CD4-positive, alpha-beta memory T cell (primary cell): ENCODE data around the gene GABPA. TPM values are rescaled to one million over a fixed set of nuclear protein-coding genes. Genes with fewer than 3 reads are reported as not detected.

Source experiments
- CTCF ChIA-PET: fragments of 350-600 bp; sonication (Branson Sonifier 250); formaldehyde crosslinking; loops from one replicate; lab custom pipeline; 2021; ENCODE audit warnings: inconsistent platforms; ENCODE audit not compliant: partially characterized antibody; lab: Charles Lee
- POLR2A ChIA-PET: fragments of 350-600 bp; sonication (Branson Sonifier 250); formaldehyde crosslinking; loops from one replicate; lab custom pipeline; 2021; ENCODE audit not compliant: partially characterized antibody; lab: Charles Lee
- DNase-seq, 5 donors: peaks; one replicate each; pipeline versions ENCODE4 v3.0.0 to v3.0.0-alpha.2; 2020 to 2022; ENCODE audit warnings: mixed read lengths in 1 of 5
- H3K27ac ChIP-seq: one replicate; pipeline ENCODE4 v1.7.0; 2013; ENCODE audit warnings: low read depth, low read length
- H3K27me3 ChIP-seq: 2 replicates; pipeline ENCODE4 v1.7.0; 2013; ENCODE audit warnings: mild to moderate bottlenecking, low read length, moderate library complexity; ENCODE audit not compliant: insufficient read depth
- H3K36me3 ChIP-seq: 2 replicates; pipeline ENCODE4 v1.7.0; 2013; ENCODE audit warnings: mild to moderate bottlenecking, low read length, moderate library complexity; ENCODE audit not compliant: insufficient read depth
- H3K4me1 ChIP-seq: 2 replicates; pipeline ENCODE4 v1.7.0; 2013; ENCODE audit warnings: mild to moderate bottlenecking, low read length, moderate library complexity; ENCODE audit not compliant: insufficient read depth
- H3K4me3 ChIP-seq, 2 donors: one replicate each; pipeline ENCODE4 v1.7.0; 2013; ENCODE audit warnings: low read length in 2 of 2, mild to moderate bottlenecking in 1 of 2
- H3K9me3 ChIP-seq, 2 donors: one replicate each; pipeline ENCODE4 v1.7.0; 2013; ENCODE audit warnings: low read length in 2 of 2, control low read depth in 1 of 2; ENCODE audit not compliant: control insufficient read depth in 1 of 2
- H3K27ac Mint-ChIP-seq, 7 donors: one replicate each; pipeline ENCODE4 v1.8.0; 2020 to 2021; ENCODE audit warnings: mixed read lengths in 7 of 7, mild to moderate bottlenecking in 6 of 7, inconsistent platforms in 3 of 7, moderate library complexity in 3 of 7
- H3K27me3 Mint-ChIP-seq, 2 donors: one replicate each; pipeline ENCODE4 v1.8.0; 2020 to 2021; ENCODE audit warnings: mixed read lengths in 2 of 2
- H3K36me3 Mint-ChIP-seq, 2 donors: one replicate each; pipeline ENCODE4 v1.8.0; 2020 to 2021; ENCODE audit warnings: mixed read lengths in 2 of 2, inconsistent platforms in 1 of 2, mild to moderate bottlenecking in 1 of 2
- H3K4me1 Mint-ChIP-seq, 4 donors: one replicate each; pipeline ENCODE4 v1.8.0; 2020 to 2021; ENCODE audit warnings: mixed read lengths in 4 of 4, mild to moderate bottlenecking in 1 of 4
- H3K4me3 Mint-ChIP-seq, 8 donors: one replicate each; pipeline ENCODE4 v1.8.0; 2020 to 2021; ENCODE audit warnings: mixed read lengths in 8 of 8, mild to moderate bottlenecking in 7 of 8, moderate library complexity in 6 of 8, inconsistent platforms in 3 of 8
- H3K9me3 Mint-ChIP-seq, 8 donors: one replicate each; pipeline ENCODE4 v1.8.0; 2020 to 2021; ENCODE audit warnings: mixed read lengths in 8 of 8, mild to moderate bottlenecking in 5 of 8, inconsistent platforms in 3 of 8, moderate library complexity in 1 of 8
- intact Hi-C: fragments of 100-400 bp; cut with micrococcal nuclease; formaldehyde crosslinking; loops from one replicate; pipeline ENCODE4 v1.15.1; 2023
- polyA plus RNA-seq, 2 donors: library from polyadenylated mRNA; unstranded; fragments of 300-500 nt; fragmentation: Illumina TruSeq; gene quantifications; one replicate each; pipeline ENCODE4 v1.2.3, GENCODE V29; 2021
- total RNA-seq, 2 experiments: library from RNA; stranded (reverse); gene quantifications; one replicate each; pipeline ENCODE4 v1.2.3, GENCODE V29; 2021

Gene GABPA
- total and polyA plus RNA-seq, 4 experiments from 2014 or later = 18.8 to 29.4 (median 24.2) TPM

DNA sequence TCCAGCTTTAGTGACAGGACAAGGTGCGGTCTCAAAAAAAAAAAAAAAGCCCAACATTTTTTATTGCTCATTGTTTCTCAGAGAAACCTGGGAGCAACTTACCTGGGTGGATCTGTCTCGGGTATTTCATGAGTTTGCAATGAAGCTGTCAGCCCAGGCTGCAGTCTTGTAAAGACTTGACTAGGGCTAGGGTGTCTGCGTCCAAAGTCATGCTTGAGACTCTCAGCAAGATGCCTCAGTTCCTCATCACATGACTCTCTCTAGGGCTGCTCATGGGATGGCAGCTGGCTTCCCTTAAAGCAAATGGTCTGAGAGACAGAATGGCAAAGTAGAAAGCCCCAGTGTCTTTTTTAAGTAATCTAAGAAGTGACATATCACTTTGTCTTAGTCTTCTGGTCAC, 8.1 kb downstream of the GABPA start:
- intact Hi-C loops = no loop called here

DNA sequence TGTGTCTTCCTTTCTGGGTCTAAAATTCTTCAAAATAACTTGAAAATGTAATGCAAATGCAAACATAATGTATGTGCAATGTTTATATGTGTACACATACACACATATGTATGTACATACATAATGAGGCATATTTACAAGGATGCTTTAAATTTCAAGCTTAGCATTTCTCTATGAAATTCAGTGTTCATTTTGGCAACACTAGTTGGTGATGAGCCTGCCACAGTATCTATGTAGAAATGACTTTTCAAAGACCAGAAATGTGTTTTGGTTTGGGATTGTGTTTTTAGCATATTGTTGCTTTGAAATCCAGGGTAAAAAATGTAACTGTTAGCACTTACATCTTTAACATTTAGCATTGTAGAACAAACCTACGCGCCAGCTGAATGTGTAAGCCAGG, 10.1 kb downstream of the GABPA start:
- CTCF ChIA-PET = interaction anchor here (1.5 kb wide), 1 partner anchor 10 kb away, joined by 4 read pairs; the partner anchor contains the start of genes ATP5PF and GABPA
- POLR2A ChIA-PET = interaction anchor here (1.4 kb wide), 1 partner anchor 10 kb away, joined by 4 read pairs; the partner anchor contains the start of genes ATP5PF and GABPA
- H3K4me1 ChIP-seq = peaks cover 4% of the 10 kb centered on the region
- intact Hi-C loops = no loop called here
- Mint-ChIP-seq H3K36me3 (peaks cover 20 to 43% of the 10 kb centered on the region in 2 donors), H3K27me3 (no peaks in the 10 kb centered on the region), H3K9me3 (no peaks in the 10 kb centered on the region), H3K27ac (no peak overlapping the region), H3K4me1 (peaks cover 7 to 18% (median 10%) of the 10 kb centered on the region in 4 donors), H3K4me3 (no peak overlapping the region)
- H3K27ac ChIP-seq = no peak overlapping the region
- peaks cover 16% of the 10 kb centered on the region for H3K36me3 ChIP-seq
- no peaks in the 10 kb centered on the region for H3K9me3 ChIP-seq
- no peaks in the 10 kb centered on the region for H3K27me3 ChIP-seq
- no peak for DNase-seq
- H3K4me3 ChIP-seq = no peak overlapping the region

More for the DNA sequence above, 8.1 kb downstream of the GABPA start:
- POLR2A ChIA-PET = interaction anchor here (1.5 kb wide), 1 partner anchor 167 kb away, joined by 3 read pairs; no protein-coding TSS in a partner anchor
- no peaks in the 10 kb centered on the region for H3K27me3 Mint-ChIP-seq
- H3K36me3 Mint-ChIP-seq = peaks cover 15 to 43% of the 10 kb centered on the region in 2 donors
- no peaks in the 10 kb centered on the region for H3K27me3 ChIP-seq
- peaks cover 21 to 38% (median 24%) of the 10 kb centered on the region in 4 donors for H3K4me1 Mint-ChIP-seq
- H3K4me3 Mint-ChIP-seq = no peak overlapping the region
- DNase-seq = no peak
- CTCF ChIA-PET = no interaction called here
- no peak overlapping the region for H3K27ac Mint-ChIP-seq
- no peaks in the 10 kb centered on the region for H3K9me3 Mint-ChIP-seq
- no peak overlapping the region for H3K27ac ChIP-seq
- peaks cover 12% of the 10 kb centered on the region for H3K4me1 ChIP-seq
- no peaks in the 10 kb centered on the region for H3K9me3 ChIP-seq
- H3K4me3 ChIP-seq = no peak overlapping the region
- peaks cover 13% of the 10 kb centered on the region for H3K36me3 ChIP-seq

DNA sequence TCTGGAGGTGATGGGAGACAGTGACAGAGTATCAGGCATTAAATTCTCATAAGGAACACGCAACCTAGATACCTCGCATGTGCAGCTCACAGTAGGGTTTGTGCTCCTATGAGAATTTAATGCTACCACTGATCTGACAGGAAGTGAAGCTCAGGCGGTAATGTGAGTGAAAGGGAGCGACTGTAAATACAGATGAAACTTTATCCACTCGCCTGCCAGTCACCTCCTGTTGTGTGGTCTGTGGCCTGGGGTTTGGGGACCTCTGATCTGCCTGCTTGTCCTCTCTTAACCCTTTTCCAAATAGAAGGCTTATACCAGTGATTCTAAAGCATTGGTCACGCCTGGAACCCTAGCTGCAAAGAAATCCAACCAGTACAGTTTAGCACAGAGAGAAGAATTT, 15.3 kb downstream of the GABPA start:
- POLR2A ChIA-PET = interaction anchor here (0.9 kb wide), 1 partner anchor 14 kb away, joined by 3 read pairs; no protein-coding TSS in a partner anchor
- peaks cover 36 to 55% of the 10 kb centered on the region in 2 donors for H3K36me3 Mint-ChIP-seq
- H3K36me3 ChIP-seq = peaks cover 32% of the 10 kb centered on the region

GRCh38 chr21:25752416-25752815, 17.6 kb downstream of the GABPA start:
- intact Hi-C loops = no loop called here
- Mint-ChIP-seq H3K9me3 (no peaks in the 10 kb centered on the region), H3K27ac (peak overlapping the region in 1 of 7 donors; percentile 9), H3K27me3 (no peaks in the 10 kb centered on the region), H3K4me1 (peaks cover 3 to 19% (median 16%) of the 10 kb centered on the region in 4 donors), H3K36me3 (peaks cover 39 to 64% of the 10 kb centered on the region in 2 donors), H3K4me3 (no peak overlapping the region)
- Histone ChIP-seq H3K27ac (no peak overlapping the region), H3K9me3 (no peaks in the 10 kb centered on the region), H3K4me3 (no peak overlapping the region), H3K4me1 (peaks cover 11% of the 10 kb centered on the region), H3K27me3 (no peaks in the 10 kb centered on the region), H3K36me3 (peaks cover 29% of the 10 kb centered on the region)
- ChIA-PET CTCF (interaction anchor here (1.0 to 1.1 kb wide), 2 partner anchors 12 to 144 kb away, joined by 3 read pairs; no protein-coding TSS in a partner anchor), POLR2A (no interaction called here)
- DNase-seq = no peak

More for the DNA sequence above, 15.3 kb downstream of the GABPA start:
- Mint-ChIP-seq H3K4me3 (peak overlapping the region in 1 of 8 donors; percentile 6), H3K27ac (peak overlapping the region in 3 of 7 donors; percentile 8 to 82 (median 76)), H3K9me3 (no peaks in the 10 kb centered on the region), H3K4me1 (peaks cover 2 to 4% (median 3%) of the 10 kb centered on the region in 4 donors), H3K27me3 (no peaks in the 10 kb centered on the region)
- intact Hi-C loops = no loop called here
- Histone ChIP-seq H3K27me3 (no peaks in the 10 kb centered on the region), H3K4me3 (no peak overlapping the region), H3K4me1 (no peaks in the 10 kb centered on the region), H3K9me3 (no peaks in the 10 kb centered on the region), H3K27ac (no peak overlapping the region)
- DNase-seq = no peak
- CTCF ChIA-PET = no interaction called here

DNA sequence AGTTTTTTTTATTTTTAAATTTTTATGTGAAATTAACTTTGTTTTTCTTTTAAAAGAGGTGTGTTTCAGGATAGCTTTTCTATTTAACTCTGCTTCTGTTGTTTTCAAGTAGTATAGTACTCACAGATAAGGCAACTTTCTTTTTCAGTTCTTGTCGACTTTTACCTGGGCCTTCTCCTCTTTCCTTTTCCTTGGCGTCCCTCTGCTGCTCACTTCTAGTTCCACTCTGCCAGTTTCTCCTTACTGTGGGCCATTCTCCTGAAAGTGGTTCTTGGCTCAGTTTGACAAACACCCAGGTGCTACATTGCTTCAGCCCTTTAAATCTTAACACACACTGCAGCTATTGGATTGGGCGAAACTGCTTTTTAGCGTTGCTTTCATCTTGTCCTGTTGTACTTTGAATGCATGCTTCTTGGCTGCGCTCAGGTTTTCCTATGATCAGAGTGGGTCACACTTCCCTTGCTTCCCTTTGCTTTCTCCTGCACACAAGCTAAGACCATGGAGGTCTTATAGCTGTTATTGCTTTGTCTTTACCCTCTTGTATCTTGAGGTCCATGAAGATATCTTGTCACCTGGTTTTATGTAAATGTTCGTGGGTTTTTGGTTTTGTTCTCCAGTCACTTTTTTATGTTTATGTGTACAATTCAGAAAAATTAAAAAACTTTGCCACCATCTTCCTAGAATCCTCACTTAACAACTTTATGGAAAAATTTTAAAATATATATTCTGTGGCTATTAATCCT, 21.6 kb downstream of the GABPA start:
- intact Hi-C loops = no loop called here
- H3K36me3 Mint-ChIP-seq = peaks cover 57 to 77% of the 10 kb centered on the region in 2 donors
- ChIA-PET POLR2A (no interaction called here), CTCF (no interaction called here)
- Histone ChIP-seq H3K4me3 (no peak overlapping the region), H3K27ac (no peak overlapping the region), H3K27me3 (no peaks in the 10 kb centered on the region), H3K4me1 (peaks cover 11% of the 10 kb centered on the region), H3K9me3 (no peaks in the 10 kb centered on the region), H3K36me3 (peaks cover 47% of the 10 kb centered on the region)
- no peaks in the 10 kb centered on the region for H3K9me3 Mint-ChIP-seq
- no peak for DNase-seq
- peak overlapping the region in 7 of 8 donors; percentile 9 to 74 (median 57) for H3K4me3 Mint-ChIP-seq
- peak overlapping the region in 3 of 7 donors; percentile 58 to 91 (median 76) for H3K27ac Mint-ChIP-seq
- no peaks in the 10 kb centered on the region for H3K27me3 Mint-ChIP-seq
- H3K4me1 Mint-ChIP-seq = peaks cover 0 to 15% (median 14%) of the 10 kb centered on the region in 4 donors

DNA sequence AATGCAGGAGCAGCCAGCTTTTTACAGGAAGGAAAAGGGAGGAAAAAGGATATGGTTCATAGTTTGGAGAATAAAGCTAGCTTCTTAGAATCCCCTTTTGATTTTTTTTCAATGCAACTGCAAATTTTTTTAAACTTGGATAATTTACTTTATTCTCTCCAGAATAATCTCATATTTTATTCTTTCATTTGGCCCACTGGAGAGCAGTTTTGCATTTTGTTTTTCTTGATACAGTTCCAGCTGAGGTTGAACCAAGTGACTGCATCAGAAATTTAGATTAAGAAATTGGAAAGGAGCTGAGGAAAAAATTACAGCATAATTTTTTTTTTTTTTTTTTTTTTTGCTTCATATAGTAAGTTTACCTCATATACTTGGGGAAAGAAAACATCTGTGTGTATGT, 22.8 kb downstream of the GABPA start:
- Histone ChIP-seq H3K27ac (no peak overlapping the region), H3K4me1 (peaks cover 11% of the 10 kb centered on the region), H3K9me3 (no peaks in the 10 kb centered on the region), H3K4me3 (no peak overlapping the region), H3K27me3 (no peaks in the 10 kb centered on the region), H3K36me3 (peaks cover 41% of the 10 kb centered on the region)
- ChIA-PET CTCF (no interaction called here), POLR2A (interaction anchor here (0.9 kb wide), 1 partner anchor 23 kb away, joined by 3 read pairs; the partner anchor contains the start of genes ATP5PF and GABPA)
- peaks cover 58 to 77% of the 10 kb centered on the region in 2 donors for H3K36me3 Mint-ChIP-seq
- peak overlapping the region in 1 of 7 donors; percentile 74 for H3K27ac Mint-ChIP-seq
- intact Hi-C loops = no loop called here
- no peak overlapping the region for H3K4me3 Mint-ChIP-seq
- H3K4me1 Mint-ChIP-seq = peaks cover 0 to 15% (median 14%) of the 10 kb centered on the region in 4 donors
- no peaks in the 10 kb centered on the region for H3K27me3 Mint-ChIP-seq
- no peak for DNase-seq
- no peaks in the 10 kb centered on the region for H3K9me3 Mint-ChIP-seq

- POLR2A ChIA-PET = interaction anchor here (1.1 kb wide), 1 partner anchor 13 kb away, joined by 4 read pairs; no protein-coding TSS in a partner anchor
- Mint-ChIP-seq H3K27ac (peak overlapping the region in 2 of 7 donors; percentile 27 to 36), H3K4me1 (peaks cover 0 to 15% (median 14%) of the 10 kb centered on the region in 4 donors), H3K9me3 (no peaks in the 10 kb centered on the region), H3K4me3 (no peak overlapping the region), H3K36me3 (peaks cover 56 to 80% of the 10 kb centered on the region in 2 donors), H3K27me3 (no peaks in the 10 kb centered on the region)
- Histone ChIP-seq H3K27ac (no peak overlapping the region), H3K27me3 (no peaks in the 10 kb centered on the region), H3K4me1 (peaks cover 11% of the 10 kb centered on the region), H3K9me3 (no peaks in the 10 kb centered on the region), H3K4me3 (no peak overlapping the region), H3K36me3 (peaks cover 43% of the 10 kb centered on the region)
- no peak for DNase-seq
- intact Hi-C loops = no loop called here
- CTCF ChIA-PET = no interaction called here
Measured at GRCh38 chr21:25759573-25759972, 24.8 kb downstream of the GABPA start.
